Caco-2 (cell line): Measurements from ENCODE around the gene CNTN6. TPM values are rescaled to one million over a fixed set of nuclear protein-coding genes. Genes with fewer than 3 reads are reported as not detected.

Experiments
- BruUV-seq: library from RNA; stranded (reverse); fragments of 400-500 nt; replicated peaks from 2 replicates; lab custom pipeline; 2021; lab: Mats Ljungman, UMichigan
- CTCF ChIA-PET: fragments of 300-600 bp; sonication (Branson Sonifier 250); formaldehyde crosslinking; loops from one replicate; lab custom pipeline; 2022; ENCODE audit warnings: antibody characterized with exemption; lab: Charles Lee
- POLR2A ChIA-PET: fragments of 300-600 bp; sonication (Branson Sonifier 250); formaldehyde crosslinking; loops from one replicate; lab custom pipeline; 2022; ENCODE audit warnings: antibody characterized with exemption; lab: Charles Lee
- DNase-seq, 2 experiments: peaks; one replicate each; pipeline versions ENCODE4 v3.0.0 to v3.0.0-alpha.2; 2020 to 2022
- H3K27me3 ChIP-seq: replicated peaks from 2 replicates; pipeline ENCODE4 v1.6.0; 2011; ENCODE audit warnings: low read length; ENCODE audit not compliant: control insufficient read depth, insufficient read depth
- H3K36me3 ChIP-seq: 2 replicates; pipeline ENCODE4 v1.5.1; 2011; ENCODE audit warnings: low read length; ENCODE audit not compliant: control insufficient read depth, insufficient read depth
- H3K4me1 ChIP-seq: fragments of 250-450 bp; sonication (Bioruptor Pico); 2 replicates; pipeline ENCODE4 v1.5.1; 2020; ENCODE audit warnings: mild to moderate bottlenecking
- H3K4me3 ChIP-seq: 2 replicates; pipeline ENCODE4 v1.5.1; 2011; ENCODE audit warnings: low read depth, mild to moderate bottlenecking, control low read depth, low read length
- H3K9me3 ChIP-seq: fragments of 250-450 bp; sonication (Bioruptor Pico); 2 replicates; pipeline ENCODE4 v1.5.1; 2020; ENCODE audit warnings: mild to moderate bottlenecking, moderate library complexity
- H3K27ac Mint-ChIP-seq: one replicate; pipeline ENCODE4 v1.8.0; 2022; ENCODE audit warnings: mixed read lengths; ENCODE audit not compliant: unreplicated experiment
- H3K27me3 Mint-ChIP-seq: one replicate; pipeline ENCODE4 v1.8.0; 2022; ENCODE audit warnings: mixed read lengths; ENCODE audit not compliant: insufficient read depth, unreplicated experiment
- H3K36me3 Mint-ChIP-seq: one replicate; pipeline ENCODE4 v1.8.0; 2022; ENCODE audit warnings: mild to moderate bottlenecking, mixed read lengths; ENCODE audit not compliant: insufficient read depth, unreplicated experiment
- H3K4me1 Mint-ChIP-seq: one replicate; pipeline ENCODE4 v1.8.0; 2022; ENCODE audit warnings: low read depth, mixed read lengths; ENCODE audit not compliant: unreplicated experiment
- H3K4me3 Mint-ChIP-seq: one replicate; pipeline ENCODE4 v1.8.0; 2022; ENCODE audit warnings: mild to moderate bottlenecking, moderate library complexity, mixed read lengths; ENCODE audit not compliant: unreplicated experiment
- H3K9me3 Mint-ChIP-seq: one replicate; pipeline ENCODE4 v1.8.0; 2022; ENCODE audit warnings: mixed read lengths; ENCODE audit not compliant: unreplicated experiment
- CTCF ChIP-seq, 2 experiments: fragments of 200-600 bp in 1 of 2; IDR thresholded peaks; 1 replicate in 1 of 2; 2 replicates in 1 of 2; pipeline versions ENCODE4 v1.5.1 to v1.8.0; 2011 to 2022; ENCODE audit warnings: antibody characterized with exemption in 1 of 2, control low read depth in 1 of 2, inconsistent platforms in 1 of 2, low read depth in 1 of 2, low read length in 1 of 2, mild to moderate bottlenecking in 1 of 2, moderate library complexity in 1 of 2; ENCODE audit not compliant: insufficient read depth in 1 of 2, severe bottlenecking in 1 of 2, unreplicated experiment in 1 of 2
- intact Hi-C: fragments of 100-400 bp; cut with micrococcal nuclease; formaldehyde crosslinking; loops from one replicate; pipeline ENCODE4 v1.10.0; 2022; ENCODE audit not compliant: unreplicated experiment
- total RNA-seq: library from RNA; stranded (reverse); gene quantifications from 2 replicates; pipeline ENCODE4 v1.2.3, GENCODE V29; 2022

The CNTN6 gene
- total RNA-seq, 1 experiment from 2014 or later, result not detected

GRCh38 chr3:1228289-1228688 lies 135.5 kb downstream of the CNTN6 start:
- no peaks in the 10 kb centered on the region for H3K4me1 Mint-ChIP-seq
- H3K27me3 ChIP-seq, result no peaks in the 10 kb centered on the region
- BruUV-seq, result no TSS peak
- peaks cover 3% of the 10 kb centered on the region for H3K27me3 Mint-ChIP-seq
- POLR2A ChIA-PET, result no interaction called here
- H3K9me3 ChIP-seq, result no peaks in the 10 kb centered on the region
- no peaks in the 10 kb centered on the region for H3K36me3 Mint-ChIP-seq
- no peak for DNase-seq
- H3K27ac Mint-ChIP-seq, result no peak overlapping the region
- H3K4me3 ChIP-seq, result no peak overlapping the region
- no peaks in the 10 kb centered on the region for H3K9me3 Mint-ChIP-seq
- CTCF ChIA-PET, result no interaction called here
- H3K36me3 ChIP-seq, result no peaks in the 10 kb centered on the region
- intact Hi-C loops, result no loop called here
- no peaks in the 10 kb centered on the region for H3K4me1 ChIP-seq
- no peak for TF ChIP-seq CTCF (IDR thresholded peaks at IDR 0.05; ENCODE audit: insufficient read depth in 1 of 2, low read depth in 1 of 2, low read length in 1 of 2, severe bottlenecking in 1 of 2, unreplicated experiment in 1 of 2)
- H3K4me3 Mint-ChIP-seq, result no peak overlapping the region

- Mint-ChIP-seq H3K36me3 (no peaks in the 10 kb centered on the region), H3K4me3 (no peak overlapping the region), H3K9me3 (no peaks in the 10 kb centered on the region), H3K4me1 (no peaks in the 10 kb centered on the region), H3K27ac (no peak overlapping the region), H3K27me3 (peaks cover 3% of the 10 kb centered on the region)
- ChIA-PET CTCF (no interaction called here), POLR2A (no interaction called here)
- no peaks in the 10 kb centered on the region for H3K9me3 ChIP-seq
- H3K4me3 ChIP-seq, result no peak overlapping the region
- intact Hi-C loops, result no loop called here
- H3K27me3 ChIP-seq, result no peaks in the 10 kb centered on the region
- BruUV-seq, result no TSS peak
- no peak for DNase-seq
- no peaks in the 10 kb centered on the region for H3K36me3 ChIP-seq
- TF ChIP-seq CTCF (IDR thresholded peaks at IDR 0.05; ENCODE audit: insufficient read depth in 1 of 2, low read depth in 1 of 2, low read length in 1 of 2, severe bottlenecking in 1 of 2, unreplicated experiment in 1 of 2), result no peak
- H3K4me1 ChIP-seq, result no peaks in the 10 kb centered on the region
These were observed 138.1 kb downstream of the CNTN6 start for GRCh38 chr3:1230920-1231319.

GRCh38 chr3:1232276-1232675 lies 139.5 kb downstream of the CNTN6 start:
- Histone ChIP-seq H3K4me3 (no peak overlapping the region), H3K4me1 (no peaks in the 10 kb centered on the region), H3K27me3 (no peaks in the 10 kb centered on the region), H3K36me3 (no peaks in the 10 kb centered on the region), H3K9me3 (no peaks in the 10 kb centered on the region)
- no peak for TF ChIP-seq CTCF (IDR thresholded peaks at IDR 0.05; ENCODE audit: insufficient read depth in 1 of 2, low read depth in 1 of 2, low read length in 1 of 2, severe bottlenecking in 1 of 2, unreplicated experiment in 1 of 2)
- BruUV-seq, result no TSS peak
- intact Hi-C loops, result no loop called here
- Mint-ChIP-seq H3K4me1 (no peaks in the 10 kb centered on the region), H3K4me3 (no peak overlapping the region), H3K27ac (no peak overlapping the region), H3K9me3 (no peaks in the 10 kb centered on the region), H3K27me3 (peaks cover 3% of the 10 kb centered on the region), H3K36me3 (no peaks in the 10 kb centered on the region)
- DNase-seq, result no peak
- ChIA-PET CTCF (no interaction called here), POLR2A (no interaction called here)
